ENCODE data around the gene TNFSF12. TPM values are rescaled to one million over a fixed set of nuclear protein-coding genes. Genes with fewer than 3 reads are reported as not detected.
A peak's percentile ranks its signal among the peaks of the same experiment; 100 is the strongest.

TNFSF12 gene
- total RNA-seq, 1 experiment from 2014 or later = 15.2 TPM

- Histone ChIP-seq H3K4me1 (ENCODE audit: insufficient read depth, low read length) (peaks cover 37% of the 10 kb centered on the region), H3K27me3 (ENCODE audit: low read length) (no peaks in the 10 kb centered on the region), H3K9me3 (ENCODE audit: low read length) (no peaks in the 10 kb centered on the region), H3K4me3 (ENCODE audit: low read length) (peak overlapping the region; percentile 95), H3K36me3 (ENCODE audit: low read depth, low read length) (peaks cover 9% of the 10 kb centered on the region; the same call in 1 of the 2 replicates), H3K4me2 (ENCODE audit: low read length) (peak overlapping the region; percentile 100), H3K79me2 (ENCODE audit: low read length) (peaks cover 36% of the 10 kb centered on the region), H3K9ac (ENCODE audit: low read length) (peak overlapping the region; percentile 98), H3K9me2 (replicated peaks; ENCODE audit: low read length) (no peaks in the 10 kb centered on the region), H3K27ac (ENCODE audit: low read length) (no peak overlapping the region), H2AFZ (ENCODE audit: low read length) (no peak overlapping the region; the same call in 1 of the 2 replicates), H4K20me1 (ENCODE audit: low read length) (no peaks in the 10 kb centered on the region), H3F3A (ENCODE audit: low read length, unreplicated experiment) (no peaks in the 10 kb centered on the region)
- no TSS peak for BruUV-seq (replicated peaks)
- ChIA-PET POLR2A (ENCODE audit: unreplicated experiment) (interaction anchor here (0.6 kb wide), 1 partner anchor 21 kb away, joined by 3 read pairs; no protein-coding TSS in a partner anchor), CTCF (interaction anchor here (0.7 to 1.6 kb wide), 9 partner anchors 23 to 178 kb away, joined by 3 to 8 read pairs (median 4); partner anchors contain the start of genes MPDU1, SAT2, TMEM102 and TP53)
- TF ChIP-seq, protein P1, sequence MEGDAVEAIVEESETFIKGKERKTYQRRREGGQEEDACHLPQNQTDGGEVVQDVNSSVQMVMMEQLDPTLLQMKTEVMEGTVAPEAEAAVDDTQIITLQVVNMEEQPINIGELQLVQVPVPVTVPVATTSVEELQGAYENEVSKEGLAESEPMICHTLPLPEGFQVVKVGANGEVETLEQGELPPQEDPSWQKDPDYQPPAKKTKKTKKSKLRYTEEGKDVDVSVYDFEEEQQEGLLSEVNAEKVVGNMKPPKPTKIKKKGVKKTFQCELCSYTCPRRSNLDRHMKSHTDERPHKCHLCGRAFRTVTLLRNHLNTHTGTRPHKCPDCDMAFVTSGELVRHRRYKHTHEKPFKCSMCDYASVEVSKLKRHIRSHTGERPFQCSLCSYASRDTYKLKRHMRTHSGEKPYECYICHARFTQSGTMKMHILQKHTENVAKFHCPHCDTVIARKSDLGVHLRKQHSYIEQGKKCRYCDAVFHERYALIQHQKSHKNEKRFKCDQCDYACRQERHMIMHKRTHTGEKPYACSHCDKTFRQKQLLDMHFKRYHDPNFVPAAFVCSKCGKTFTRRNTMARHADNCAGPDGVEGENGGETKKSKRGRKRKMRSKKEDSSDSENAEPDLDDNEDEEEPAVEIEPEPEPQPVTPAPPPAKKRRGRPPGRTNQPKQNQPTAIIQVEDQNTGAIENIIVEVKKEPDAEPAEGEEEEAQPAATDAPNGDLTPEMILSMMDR (conservative IDR thresholded peaks at IDR 0.05; ENCODE audit: low read depth, low read length) = no peak
- TF ChIP-seq EZH2 (IDR thresholded peaks at IDR 0.05; ENCODE audit: low read length, unreplicated experiment) (no peak), EZH2phosphoT487 (IDR thresholded peaks at IDR 0.05; ENCODE audit: borderline replicate concordance, low read length) (no peak)
- ATAC-seq (peak; percentile 57), DNase-seq (peak; percentile 56)
- intact Hi-C loops (cut with micrococcal nuclease) = loop anchor here (1.0 kb wide), 1 partner anchor 46 kb away; no protein-coding TSS in a partner anchor
Measured at GRCh38 chr17:7560172-7561027, 11.5 kb downstream of the TNFSF12 start.

DNA sequence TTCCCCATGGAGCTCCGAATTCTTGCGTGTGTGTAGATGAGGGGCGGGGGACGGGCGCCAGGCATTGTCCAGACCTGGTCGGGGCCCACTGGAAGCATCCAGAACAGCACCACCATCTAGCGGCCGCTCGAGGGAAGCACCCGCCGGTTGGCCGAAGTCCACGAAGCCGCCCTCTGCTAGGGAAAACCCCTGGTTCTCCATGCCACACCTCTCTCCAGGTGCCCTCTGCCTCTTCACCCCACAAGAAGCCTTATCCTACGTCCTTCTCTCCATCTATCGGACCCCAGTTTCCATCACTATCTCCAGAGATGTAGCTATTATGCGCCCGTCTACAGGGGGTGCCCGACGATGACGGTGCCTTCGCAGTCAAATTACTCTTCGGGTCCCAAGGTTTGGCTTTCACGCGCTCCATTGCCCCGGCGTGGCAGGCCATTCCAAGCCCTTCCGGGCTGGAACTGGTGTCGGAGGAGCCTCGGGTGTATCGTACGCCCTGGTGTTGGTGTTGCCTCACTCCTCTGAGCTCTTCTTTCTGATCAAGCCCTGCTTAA is 12.2 kb downstream of the TNFSF12 start:
- intact Hi-C loops (cut with micrococcal nuclease) = loop anchor here (1.0 kb wide), 1 partner anchor 47 kb away; no protein-coding TSS in a partner anchor
- Histone ChIP-seq H3K27ac (ENCODE audit: low read length) (peak overlapping the region; percentile 73), H3K36me3 (ENCODE audit: low read depth, low read length) (peaks cover 14% of the 10 kb centered on the region; the same call in 1 of the 2 replicates), H4K20me1 (ENCODE audit: low read length) (no peaks in the 10 kb centered on the region), H3K79me2 (ENCODE audit: low read length) (peaks cover 42% of the 10 kb centered on the region), H3K4me3 (ENCODE audit: low read length) (peak overlapping the region; percentile 95), H3K27me3 (ENCODE audit: low read length) (no peaks in the 10 kb centered on the region), H2AFZ (ENCODE audit: low read length) (peak overlapping the region; percentile 75), H3F3A (ENCODE audit: low read length, unreplicated experiment) (no peaks in the 10 kb centered on the region), H3K4me1 (ENCODE audit: insufficient read depth, low read length) (peaks cover 37% of the 10 kb centered on the region), H3K9ac (ENCODE audit: low read length) (peak overlapping the region; percentile 98), H3K9me2 (replicated peaks; ENCODE audit: low read length) (no peaks in the 10 kb centered on the region), H3K9me3 (ENCODE audit: low read length) (no peaks in the 10 kb centered on the region), H3K4me2 (ENCODE audit: low read length) (peak overlapping the region; percentile 100)
- BruUV-seq (replicated peaks) = TSS peak; percentile 76
- DNase-seq (peak; percentile 84), ATAC-seq (peak; percentile 64)
- ChIA-PET CTCF (interaction anchor here (1.0 to 1.6 kb wide), 6 partner anchors 30 to 127 kb away, joined by 3 to 8 read pairs (median 6); partner anchors contain the start of genes TMEM102, TP53 and WRAP53), POLR2A (ENCODE audit: unreplicated experiment) (interaction anchor here (0.5 to 0.6 kb wide), 2 partner anchors 21 to 126 kb away, joined by 3 read pairs; partner anchors contain the start of gene TMEM102)
- TF ChIP-seq, protein P1 (conservative IDR thresholded peaks at IDR 0.05; ENCODE audit: low read depth, low read length) = peak; percentile 64
- TF ChIP-seq EZH2phosphoT487 (IDR thresholded peaks at IDR 0.05; ENCODE audit: borderline replicate concordance, low read length) = no peak

Data from PC-3 (cell line).